Pancreas (tissue), 10 donors: ENCODE data around the gene POFUT2. TPM values are rescaled to one million over a fixed set of nuclear protein-coding genes. Genes with fewer than 3 reads are reported as not detected.

ENCODE experiments used
- ATAC-seq, 4 donors: fragments of 200-7000 bp; cut with Tn5 transposase; one replicate each; pipeline versions ENCODE4 v1.8.0 to v1.9.1; 2020; ENCODE audit warnings: mild to moderate bottlenecking in 4 of 4, moderate library complexity in 4 of 4
- DNase-seq, 6 donors: peaks; one replicate each; pipeline ENCODE4 v3.0.0-alpha.2; 2020
- FAIRE-seq: peaks from 2 replicates; lab custom pipeline; 2012; peaks lifted over from hg19 to GRCh38; lab: Jason Lieb, UNC
- H3K27ac ChIP-seq, 4 donors: fragments of 200-600 bp; sonication (generic); 1 replicate in 3 of 4; 2 replicates in 1 of 4; pipeline versions ENCODE4 v1.5.0 to v1.8.0; 2020
- H3K27me3 ChIP-seq, 4 donors: fragments of 200-600 bp; one replicate each; pipeline ENCODE4 v1.8.0; 2021
- H3K36me3 ChIP-seq, 3 donors: fragments of 200-600 bp; sonication (generic) in 1 of 3; one replicate each; pipeline versions ENCODE4 v1.5.0 to v1.8.0; 2020 to 2021
- H3K4me1 ChIP-seq, 3 donors: fragments of 200-600 bp; one replicate each; pipeline ENCODE4 v1.8.0; 2021
- H3K4me3 ChIP-seq, 4 donors: fragments of 200-600 bp; sonication (generic) in 2 of 4; one replicate each; pipeline versions ENCODE4 v1.5.0 to v1.8.0; 2020 to 2021
- H3K9me3 ChIP-seq, 4 donors: fragments of 200-600 bp; one replicate each; pipeline ENCODE4 v1.8.0; 2021
- CTCF ChIP-seq, 4 donors: fragments of 200-600 bp; sonication (generic) in 3 of 4; IDR thresholded peaks; one replicate each; pipeline versions ENCODE4 v1.5.0 to v1.8.0; 2021; ENCODE audit warnings: antibody characterized with exemption in 4 of 4
- WGBS, 2 donors: extraction: QIAGEN DNeasy Blood & Tissue Kit; methylation state at CpG; one replicate each; pipeline ENCODE4 v1.1.7; 2013; 5-methylcytosine and 5-hydroxymethylcytosine counted together
- intact Hi-C, 3 donors: fragments of 100-400 bp; cut with DNase I; formaldehyde crosslinking; loops; one replicate each; pipeline versions ENCODE4 v1.11.1 to v1.14.2; 2022
- polyA plus RNA-seq, 2 donors: library from polyadenylated mRNA; stranded (reverse); fragments of 200-250 nt; gene quantifications; one replicate each; pipeline ENCODE4 v1.2.3, GENCODE V29; 2013
- total RNA-seq, 6 donors: library from RNA; stranded (reverse); fragmentation: NEBNext Ultra II Directional in 4 of 6; extraction: Animal tissue kit (Norgen Biotek cat#: 25700) in 4 of 6; gene quantifications; one replicate each; pipeline versions ENCODE4 v1.2.1 to v1.2.4, GENCODE V29; 2021 to 2023
- donor health status: healthy with polysubstance abuse.
- donor health status: DM: no; HTN: no; CAD: no; lungs with moderate emphysema.
- donor health status: DM: no; HTN: no; CAD: no.
- donor health status: control.
- donor health status: control.
- donor health status: Bipolar disorder and iron deficiency.
- donor health status: DM: yes; HTN: yes; CAD: no.
- donor health status: DM: no; HTN: no; CAD: no.
- donor health status: DM: no; HTN: no; CAD: no.
- donor health status: DM: yes; HTN: yes; CAD: no.

POFUT2 gene
- total and polyA plus RNA-seq, 8 donors: 10.1 to 46.9 (median 16.3) TPM

- intact Hi-C loops: no loop called here
- Histone ChIP-seq H3K4me1 (peaks cover 0 to 2% (median 0%) of the 10 kb centered on the region in 3 donors), H3K4me3 (no peak overlapping the region), H3K9me3 (no peaks in the 10 kb centered on the region), H3K27ac (peak overlapping the region; percentile 84 to 91 (median 90)), H3K36me3 (no peaks in the 10 kb centered on the region), H3K27me3 (no peaks in the 10 kb centered on the region)
- DNase-seq: peak in 1 of 6 donors; percentile 43
- no peak for TF ChIP-seq CTCF (IDR thresholded peaks at IDR 0.05)
- 59 to 60% methylated on average over 8 of the region's 8 CpGs for WGBS, 2 donors
- FAIRE-seq: no peak
- no peak for ATAC-seq
These were observed 39.3 kb upstream of the POFUT2 start for GRCh38 chr21:45326891-45327440.

- FAIRE-seq: no peak
- intact Hi-C loops: no loop called here
These were observed 38.6 kb upstream of the POFUT2 start for GRCh38 chr21:45326169-45326851.

GRCh38 chr21:45325206-45326168 is 37.8 kb upstream of the POFUT2 start:
- FAIRE-seq (no peak), ATAC-seq (no peak), DNase-seq (peak in 2 of 6 donors; percentile 57 to 64)
- intact Hi-C loops: no loop called here
- Histone ChIP-seq H3K27me3 (no peaks in the 10 kb centered on the region), H3K27ac (peak overlapping the region; percentile 62 to 72 (median 68)), H3K36me3 (no peaks in the 10 kb centered on the region), H3K4me1 (no peaks in the 10 kb centered on the region), H3K9me3 (no peaks in the 10 kb centered on the region), H3K4me3 (no peak overlapping the region)
- WGBS, 2 donors: 45 to 57% methylated on average over 30 to 32 of the region's 32 CpGs
- no peak for TF ChIP-seq CTCF (IDR thresholded peaks at IDR 0.05)

More at GRCh38 chr21:45326169-45326851, 38.6 kb upstream of the POFUT2 start:
- 55 to 64% methylated on average over 25 of the region's 25 CpGs for WGBS, 2 donors
- Histone ChIP-seq H3K9me3 (no peaks in the 10 kb centered on the region), H3K4me3 (no peak overlapping the region), H3K36me3 (no peaks in the 10 kb centered on the region), H3K4me1 (peaks cover 0 to 2% (median 0%) of the 10 kb centered on the region in 3 donors), H3K27ac (peak overlapping the region; percentile 62 to 90 (median 71)), H3K27me3 (no peaks in the 10 kb centered on the region)
- ATAC-seq: no peak
- TF ChIP-seq CTCF (IDR thresholded peaks at IDR 0.05): no peak
- DNase-seq: peak in 2 of 6 donors; percentile 40 to 71

GRCh38 chr21:45324489-45325205 is 37.0 kb upstream of the POFUT2 start:
- no peak for FAIRE-seq
- Histone ChIP-seq H3K4me1 (no peaks in the 10 kb centered on the region), H3K36me3 (no peaks in the 10 kb centered on the region), H3K4me3 (no peak overlapping the region), H3K27me3 (no peaks in the 10 kb centered on the region), H3K27ac (peak overlapping the region; percentile 62 to 72 (median 68)), H3K9me3 (no peaks in the 10 kb centered on the region)
- no peak for TF ChIP-seq CTCF (IDR thresholded peaks at IDR 0.05)
- intact Hi-C loops: no loop called here
- WGBS, 2 donors: 44 to 50% methylated on average over 27 of the region's 27 CpGs
- ATAC-seq: peak; percentile 14 to 30 (median 23)
- peak in 2 of 6 donors; percentile 61 to 78 for DNase-seq
